GM12878 (cell line): Measurements from ENCODE around the gene C19orf67. TPM values are rescaled to one million over a fixed set of nuclear protein-coding genes. Genes with fewer than 3 reads are reported as not detected.

Source experiments
- ATAC-seq: fragments of 200-7000 bp; cut with Tn5 transposase; 3 replicates; pipeline ENCODE4 v1.9.1; 2020; ENCODE audit warnings: mild to moderate bottlenecking, moderate library complexity
- BruUV-seq: library from RNA; stranded (reverse); fragments of 400-500 nt; replicated peaks from 2 replicates; lab custom pipeline; 2021; lab: Mats Ljungman, UMichigan
- CTCF ChIA-PET: fragments of 300-600 bp; sonication (Branson Sonifier 250); formaldehyde crosslinking; extraction: SDS; loops from one replicate; lab custom pipeline; 2021; ENCODE audit warnings: inconsistent platforms; lab: Yijun Ruan, JAX
- POLR2A ChIA-PET: fragments of 350-600 bp; formaldehyde crosslinking; extraction: SDS; loops from one replicate; lab custom pipeline; 2021; ENCODE audit warnings: inconsistent platforms; lab: Charles Lee
- RAD21 ChIA-PET: fragments of 300-600 bp; sonication (Branson Sonifier 250); formaldehyde crosslinking; loops from one replicate; lab custom pipeline; 2023; ENCODE audit warnings: antibody characterized with exemption; ENCODE audit not compliant: unreplicated experiment; lab: Charles Lee
- SMC1A ChIA-PET: fragments of 300-600 bp; sonication (Branson Sonifier 250); formaldehyde crosslinking; loops from one replicate; lab custom pipeline; 2023; ENCODE audit not compliant: unreplicated experiment, uncharacterized antibody; lab: Charles Lee
- DNase-seq: peaks from one replicate; pipeline ENCODE4 v3.0.0-alpha.2; 2011; ENCODE audit warnings: low read depth, low spot score
- FAIRE-seq: peaks from 3 replicates; lab custom pipeline; 2011; peaks lifted over from hg19 to GRCh38; lab: Jason Lieb, UNC
- H2AFZ ChIP-seq: 2 replicates; pipeline ENCODE4 v1.6.0; 2011; ENCODE audit warnings: low read depth, low read length, control low read depth; ENCODE audit not compliant: control insufficient read depth
- H3K27ac ChIP-seq: 2 replicates; pipeline ENCODE4 v1.5.1; 2011; ENCODE audit warnings: control low read depth; ENCODE audit not compliant: control insufficient read depth, insufficient read depth
- H3K27me3 ChIP-seq, 2 experiments: replicated peaks in 1 of 2; 2 replicates each; pipeline versions ENCODE4 v1.6.0 to v1.6.1; 2011; ENCODE audit warnings: low read length in 1 of 2; ENCODE audit not compliant: control insufficient read depth in 2 of 2, insufficient read depth in 2 of 2
- H3K36me3 ChIP-seq, 2 experiments: 2 replicates each; pipeline ENCODE4 v1.5.1; 2011; ENCODE audit warnings: low read length in 1 of 2; ENCODE audit not compliant: control insufficient read depth in 2 of 2, insufficient read depth in 2 of 2
- H3K4me1 ChIP-seq: 2 replicates; pipeline ENCODE4 v1.6.1; 2011; ENCODE audit warnings: mild to moderate bottlenecking, low read length, moderate library complexity, mixed read lengths; ENCODE audit not compliant: control insufficient read depth, insufficient read depth
- H3K4me2 ChIP-seq: 2 replicates; pipeline ENCODE4 v1.6.0; 2011; ENCODE audit warnings: control low read depth; ENCODE audit not compliant: control insufficient read depth, insufficient read depth
- H3K4me3 ChIP-seq: fragments of 200-600 bp; sonication (generic); 2 replicates; pipeline ENCODE4 v1.5.1; 2016
- H3K79me2 ChIP-seq: 2 replicates; pipeline ENCODE4 v1.6.0; 2011; ENCODE audit warnings: low read length; ENCODE audit not compliant: control insufficient read depth, insufficient read depth
- H3K9ac ChIP-seq: 2 replicates; pipeline ENCODE4 v1.8.0; 2011; ENCODE audit warnings: low read length, control low read depth, mixed read lengths; ENCODE audit not compliant: control insufficient read depth, insufficient read depth
- H3K9me3 ChIP-seq: replicated peaks from 3 replicates; pipeline ENCODE4 v1.5.1; 2011; ENCODE audit warnings: mild to moderate bottlenecking, low read length; ENCODE audit not compliant: control insufficient read depth, insufficient read depth
- H4K20me1 ChIP-seq: 2 replicates; pipeline ENCODE4 v1.6.0; 2011; ENCODE audit not compliant: control insufficient read depth, insufficient read depth
- ATF2 ChIP-seq: IDR thresholded peaks from 2 replicates; pipeline ENCODE4 v1.6.1; 2012; ENCODE audit warnings: low read length, inconsistent platforms
- STAT3 ChIP-seq: IDR thresholded peaks from 2 replicates; pipeline ENCODE4 v1.6.1; 2011; ENCODE audit warnings: low read depth, low read length, improper control_type of control experiment
- ZBTB11 ChIP-seq: fragments of 450-650 bp; formaldehyde crosslinking; IDR thresholded peaks from 2 replicates; pipeline ENCODE4 v1.5.0; 2022; ENCODE audit warnings: mild to moderate bottlenecking, missing genetic modification characterization
- WGBS: methylation state at CpG from one replicate; pipeline ENCODE4 v1.1.6; 2016; ENCODE audit warnings: low lambda C conversion rate; ENCODE audit not compliant: insufficient replicate concordance, insufficient coverage; ENCODE audit errors: missing lambda C conversion rate; 5-methylcytosine and 5-hydroxymethylcytosine counted together
- in situ Hi-C: fragments of 300-500 bp; cut with MboI; formaldehyde crosslinking; loops from 9 replicates; pipeline ENCODE4 v1.14.3; 2018; ENCODE audit warnings: mixed read lengths
- intact Hi-C: fragments of 100-400 bp; cut with micrococcal nuclease; formaldehyde crosslinking; loops from one replicate; pipeline ENCODE4 v1.14.2; 2022; ENCODE audit not compliant: unreplicated experiment
- polyA plus RNA-seq, 11 experiments: library from polyadenylated mRNA; depleted of rRNA in 4 of 11; unstranded in 6 of 11; stranded (reverse) in 5 of 11; fragments of >200 nt; fragmentation: Nextera tagmentation in 4 of 11; fragmentation: Illumina TruSeq in 1 of 11; extraction: Ambion mirVana in 4 of 11; extraction: Trizol in 1 of 11; gene quantifications; 1 replicate in 1 of 11; 2 replicates in 10 of 11; pipeline versions ENCODE4 v1.2.1 to v1.2.3, GENCODE V29; 2011 to 2016; ENCODE audit warnings: inconsistent platforms in 2 of 11, missing spikeins in 2 of 11, low read depth in 1 of 11
- total RNA-seq, 4 experiments: library from RNA; depleted of rRNA in 3 of 4; stranded (reverse); fragments of >200 nt in 3 of 4; fragmentation: Illumina TruSeq in 1 of 4; extraction: Trizol in 1 of 4; gene quantifications; 2 replicates each; pipeline versions ENCODE4 v1.2.1 to v1.2.3, GENCODE V29; 2013 to 2021
- TF ChIP-seq, protein P1 (sequence below): fragments of 450-650 bp; IDR thresholded peaks from 2 replicates; pipeline ENCODE4 v1.6.1; 2016; ENCODE audit warnings: mild to moderate bottlenecking
- TF ChIP-seq, protein P2 (sequence below): IDR thresholded peaks from 2 replicates; pipeline ENCODE4 v1.6.1; 2012; ENCODE audit warnings: low read depth, low read length, improper control_type of control experiment

C19orf67 gene
- total and polyA plus RNA-seq, 10 of the 15 experiments (the other 5 are each of a cell fraction or from before 2014, with no cell fraction given): 0.14 TPM; not detected in 9

GRCh38 chr19:14086098-14086497 lies 515 bp upstream of the C19orf67 start:
- intact Hi-C loops: no loop called here
- ATAC-seq: no peak
- POLR2A ChIA-PET: no interaction called here
- TF ChIP-seq, protein P1, sequence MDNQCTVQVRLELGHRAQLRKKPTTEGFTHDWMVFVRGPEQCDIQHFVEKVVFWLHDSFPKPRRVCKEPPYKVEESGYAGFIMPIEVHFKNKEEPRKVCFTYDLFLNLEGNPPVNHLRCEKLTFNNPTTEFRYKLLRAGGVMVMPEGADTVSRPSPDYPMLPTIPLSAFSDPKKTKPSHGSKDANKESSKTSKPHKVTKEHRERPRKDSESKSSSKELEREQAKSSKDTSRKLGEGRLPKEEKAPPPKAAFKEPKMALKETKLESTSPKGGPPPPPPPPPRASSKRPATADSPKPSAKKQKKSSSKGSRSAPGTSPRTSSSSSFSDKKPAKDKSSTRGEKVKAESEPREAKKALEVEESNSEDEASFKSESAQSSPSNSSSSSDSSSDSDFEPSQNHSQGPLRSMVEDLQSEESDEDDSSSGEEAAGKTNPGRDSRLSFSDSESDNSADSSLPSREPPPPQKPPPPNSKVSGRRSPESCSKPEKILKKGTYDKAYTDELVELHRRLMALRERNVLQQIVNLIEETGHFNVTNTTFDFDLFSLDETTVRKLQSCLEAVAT: no peak
- TF ChIP-seq STAT3 (no peak), ZBTB11 (CRISPR knock-in tag) (no peak), ATF2 (no peak)
- TF ChIP-seq, protein P2, sequence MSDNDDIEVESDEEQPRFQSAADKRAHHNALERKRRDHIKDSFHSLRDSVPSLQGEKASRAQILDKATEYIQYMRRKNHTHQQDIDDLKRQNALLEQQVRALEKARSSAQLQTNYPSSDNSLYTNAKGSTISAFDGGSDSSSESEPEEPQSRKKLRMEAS: no peak
- TF ChIP-seq, all 136 proteins: peak for 0
- ChIA-PET RAD21 (no interaction called here), CTCF (no interaction called here), SMC1A (no interaction called here)
- 91% methylated on average over 5 of the region's 5 CpGs for WGBS
- DNase-seq (no peak), FAIRE-seq (no peak)
- Histone ChIP-seq H3K4me3 (no peak overlapping the region), H3K36me3 (peaks cover 3 to 5% of the 10 kb centered on the region in 2 experiments; a peak in 3 of 4 replicates), H2AFZ (no peak overlapping the region), H3K79me2 (peaks cover 12% of the 10 kb centered on the region), H3K27me3 (no peaks in the 10 kb centered on the region), H4K20me1 (no peaks in the 10 kb centered on the region), H3K4me2 (no peak overlapping the region), H3K4me1 (peaks cover 11% of the 10 kb centered on the region), H3K27ac (no peak overlapping the region), H3K9me3 (no peaks in the 10 kb centered on the region), H3K9ac (no peak overlapping the region)
- in situ Hi-C loops: no loop called here
- no TSS peak for BruUV-seq
